HepG2 (cell line): ENCODE data around the gene TDRD1. TPM values are rescaled to one million over a fixed set of nuclear protein-coding genes. Genes with fewer than 3 reads are reported as not detected.

Experiments used
- ATAC-seq: fragments of 200-7000 bp; cut with Tn5 transposase; 3 replicates; pipeline ENCODE4 v1.9.1; 2020; ENCODE audit warnings: mild to moderate bottlenecking, moderate library complexity
- BruUV-seq: library from RNA; stranded (reverse); fragments of 400-500 nt; replicated peaks from 2 replicates; lab custom pipeline; 2021; lab: Mats Ljungman, UMichigan
- CTCF ChIA-PET: fragments of 300-600 bp; formaldehyde crosslinking; extraction: SDS; loops from one replicate; lab custom pipeline; 2021; ENCODE audit warnings: low total read pairs, inconsistent platforms, low intra/inter-chr PET ratio; lab: Yijun Ruan, JAX
- POLR2A ChIA-PET: fragments of 350-600 bp; sonication (Branson Sonifier 250); formaldehyde crosslinking; loops from one replicate; lab custom pipeline; 2020; ENCODE audit warnings: antibody characterized with exemption, inconsistent platforms; lab: Yijun Ruan, JAX
- DNase-seq: peaks from one replicate; pipeline ENCODE4 v3.0.0-alpha.2; 2015; ENCODE audit warnings: low spot score
- FAIRE-seq: peaks from 3 replicates; lab custom pipeline; 2011; peaks lifted over from hg19 to GRCh38; lab: Jason Lieb, UNC
- H2AFZ ChIP-seq: one replicate; pipeline ENCODE4 v1.6.1; 2011; ENCODE audit warnings: low read length, inconsistent platforms
- H3K27ac ChIP-seq: fragments of 300-600 bp; 3 replicates; pipeline ENCODE4 v1.8.0; 2011; ENCODE audit warnings: mixed run types, mild to moderate bottlenecking, mixed read lengths, low read length, inconsistent platforms; ENCODE audit not compliant: insufficient read depth; ENCODE audit errors: extremely low read length
- H3K27me3 ChIP-seq, 2 experiments: fragments of 200-600 bp in 1 of 2; 2 replicates in 1 of 2; 3 replicates in 1 of 2; pipeline versions ENCODE4 v1.6.0 to v1.8.0; 2011; ENCODE audit warnings: low read length in 2 of 2, mild to moderate bottlenecking in 2 of 2, moderate library complexity in 2 of 2, inconsistent platforms in 1 of 2; ENCODE audit not compliant: insufficient read depth in 2 of 2, control insufficient read depth in 1 of 2
- H3K36me3 ChIP-seq, 2 experiments: fragments of 200-600 bp in 1 of 2; replicated peaks in 1 of 2; 2 replicates in 1 of 2; 3 replicates in 1 of 2; pipeline versions ENCODE4 v1.5.1 to v1.8.0; 2011; ENCODE audit warnings: low read length in 2 of 2, inconsistent platforms in 1 of 2; ENCODE audit not compliant: insufficient read depth in 2 of 2, control insufficient read depth in 1 of 2
- H3K4me1 ChIP-seq: 2 replicates; pipeline ENCODE4 v1.5.1; 2012; ENCODE audit warnings: low read length, inconsistent platforms; ENCODE audit not compliant: insufficient read depth
- H3K4me2 ChIP-seq: 2 replicates; pipeline ENCODE4 v1.6.0; 2011; ENCODE audit warnings: low read depth, low read length, inconsistent platforms
- H3K4me3 ChIP-seq, 3 experiments: fragments of 200-600 bp in 1 of 3; sonication (generic), shearing (Covaris generic) in 1 of 3; replicated peaks in 1 of 3; 2 replicates each; pipeline ENCODE4 v1.5.1; 2011 to 2016; ENCODE audit warnings: low read length in 3 of 3, inconsistent platforms in 2 of 3, low read depth in 2 of 3, mild to moderate bottlenecking in 2 of 3, control low read depth in 1 of 3, mixed read lengths in 1 of 3; ENCODE audit not compliant: insufficient read depth in 1 of 3
- H3K79me2 ChIP-seq: one replicate; pipeline ENCODE4 v1.6.1; 2011; ENCODE audit warnings: low read length, inconsistent platforms; ENCODE audit not compliant: insufficient read depth
- H3K9ac ChIP-seq: 2 replicates; pipeline ENCODE4 v1.6.0; 2011; ENCODE audit warnings: mild to moderate bottlenecking, low read depth, low read length, inconsistent platforms; ENCODE audit not compliant: insufficient read depth
- H3K9me3 ChIP-seq: 2 replicates; pipeline ENCODE4 v1.5.1; 2012; ENCODE audit warnings: mild to moderate bottlenecking, low read length
- H4K20me1 ChIP-seq: 2 replicates; pipeline ENCODE4 v1.6.0; 2011; ENCODE audit warnings: inconsistent platforms, mild to moderate bottlenecking, low read length, moderate library complexity; ENCODE audit not compliant: insufficient read depth
- CREM ChIP-seq, 2 experiments: sonication (generic) in 1 of 2; formaldehyde crosslinking in 1 of 2; IDR thresholded peaks; 2 replicates each; pipeline versions ENCODE4 v1.4.0 to v1.6.1; 2016 to 2020; ENCODE audit warnings: antibody characterized with exemption in 1 of 2, mild to moderate bottlenecking in 1 of 2, missing genetic modification reagents in 1 of 2
- GTF3A ChIP-seq: sonication (generic); formaldehyde crosslinking; conservative IDR thresholded peaks from 2 replicates; pipeline ENCODE4 v1.4.0; 2020; ENCODE audit warnings: mild to moderate bottlenecking, missing genetic modification reagents
- JARID2 ChIP-seq: sonication (generic); formaldehyde crosslinking; IDR thresholded peaks from 2 replicates; pipeline ENCODE4 v1.8.1; 2023; ENCODE audit warnings: missing genetic modification reagents, inconsistent platforms; ENCODE audit not compliant: insufficient replicate concordance
- MNT ChIP-seq: fragments of 450-650 bp; IDR thresholded peaks from 2 replicates; pipeline ENCODE4 v1.6.1; 2016
- NFKB2 ChIP-seq: sonication (generic); formaldehyde crosslinking; IDR thresholded peaks from 2 replicates; pipeline ENCODE4 v1.4.0; 2020; ENCODE audit warnings: missing genetic modification reagents, borderline replicate concordance
- SATB2 ChIP-seq: sonication (generic); formaldehyde crosslinking; IDR thresholded peaks from 2 replicates; pipeline ENCODE4 v1.5.0; 2020; ENCODE audit warnings: missing genetic modification reagents
- SP2 ChIP-seq: sonication (generic); formaldehyde crosslinking; IDR thresholded peaks from 2 replicates; pipeline ENCODE4 v1.5.1; 2020; ENCODE audit warnings: mild to moderate bottlenecking, missing genetic modification reagents
- TFDP1 ChIP-seq: IDR thresholded peaks from 2 replicates; pipeline ENCODE4 v1.6.1; 2016; ENCODE audit warnings: missing compliant biosample characterization, missing genetic modification reagents, borderline replicate concordance
- ZNF362 ChIP-seq: sonication (generic); formaldehyde crosslinking; IDR thresholded peaks from 2 replicates; pipeline ENCODE4 v1.4.0; 2020; ENCODE audit warnings: missing genetic modification reagents, mild to moderate bottlenecking, borderline replicate concordance
- WGBS: methylation state at CpG from one replicate; pipeline ENCODE4 v1.1.6; 2017; ENCODE audit warnings: low lambda C conversion rate; 5-methylcytosine and 5-hydroxymethylcytosine counted together
- in situ Hi-C: cut with HindIII; loops from 2 replicates; pipeline ENCODE4 v1.10.0; 2017; ENCODE audit warnings: low pct_unique_long_range_greater_than_20kb; ENCODE audit not compliant: extremely low pct_ligation_motif_present
- intact Hi-C: fragments of 100-400 bp; cut with micrococcal nuclease; formaldehyde crosslinking; loops from one replicate; pipeline ENCODE4 v1.10.0; 2022; ENCODE audit not compliant: unreplicated experiment
- polyA plus RNA-seq, 8 experiments: library from polyadenylated mRNA; depleted of rRNA in 3 of 8; stranded (reverse) in 7 of 8; unstranded in 1 of 8; fragments of >200 nt; fragmentation: Illumina TruSeq in 4 of 8; extraction: Trizol in 4 of 8; gene quantifications; 2 replicates each; pipeline versions ENCODE4 v1.2.1 to v1.2.3, GENCODE V29; 2011 to 2016; ENCODE audit warnings: low read depth in 4 of 8, missing spikeins in 1 of 8, mixed read lengths in 1 of 8; ENCODE audit not compliant: insufficient read depth in 1 of 8
- total RNA-seq, 5 experiments: library from RNA; depleted of rRNA; stranded (reverse); fragments of >200 nt; fragmentation: Illumina TruSeq; extraction: Trizol; gene quantifications; 2 replicates each; pipeline ENCODE4 v1.2.3, GENCODE V29; 2016; ENCODE audit warnings: low read depth in 1 of 5
- TF ChIP-seq, protein P1 (sequence below): sonication (generic); formaldehyde crosslinking; IDR thresholded peaks from 2 replicates; pipeline ENCODE4 v1.5.1; 2020; ENCODE audit warnings: mild to moderate bottlenecking, missing genetic modification reagents

TDRD1 gene
- total and polyA plus RNA-seq, 2 of the 13 experiments (the other 11 are each of a cell fraction or from before 2014, with no cell fraction given): not detected

DNA sequence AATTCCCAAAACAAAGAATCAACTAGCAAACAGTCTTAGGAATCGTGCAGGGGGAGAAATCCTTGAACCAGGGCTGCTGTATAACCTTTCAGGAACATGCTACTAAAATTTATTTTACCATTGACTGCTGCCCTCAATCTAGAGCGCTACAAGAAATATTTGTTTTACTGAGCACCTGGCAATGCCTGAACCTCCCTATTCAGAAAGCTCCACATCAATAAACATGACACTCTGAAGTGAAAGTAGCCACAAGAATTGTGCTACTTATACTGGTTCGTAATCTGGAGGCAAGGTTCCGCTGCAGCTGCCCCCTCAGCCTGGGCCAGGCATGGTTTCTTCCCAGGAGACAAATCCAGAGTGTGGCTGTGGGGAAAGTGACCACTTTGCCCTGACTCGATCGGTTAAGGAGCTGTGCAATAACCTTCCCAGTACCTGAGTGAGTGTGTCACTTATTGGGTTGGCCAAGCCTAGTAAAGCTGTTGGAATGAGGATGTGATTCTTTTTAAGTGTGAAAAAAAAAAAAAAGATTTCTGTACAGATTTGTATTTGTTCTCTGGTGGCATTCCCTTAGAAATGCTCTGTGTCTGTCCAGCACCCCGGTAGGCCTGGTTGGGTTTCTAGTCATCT, 67.6 kb downstream of the TDRD1 start:
- Histone ChIP-seq H3K4me1 (no peaks in the 10 kb centered on the region), H3K9ac (no peak overlapping the region), H2AFZ (no peak overlapping the region), H3K27me3 (peaks cover 6 to 39% of the 10 kb centered on the region in 2 experiments; a peak in 4 of 5 replicates), H3K9me3 (no peaks in the 10 kb centered on the region), H3K27ac (no peak overlapping the region), H3K36me3 (no peaks in the 10 kb centered on the region), H3K79me2 (no peaks in the 10 kb centered on the region), H3K4me3 (no peak overlapping the region), H4K20me1 (no peaks in the 10 kb centered on the region), H3K4me2 (no peak overlapping the region)
- no TSS peak for BruUV-seq
- no peak for TF ChIP-seq TFDP1 (CRISPR knock-in tag)
- TF ChIP-seq NFKB2: no peak
- DNase-seq: no peak
- WGBS: 50% methylated on average over 7 of the region's 7 CpGs
- in situ Hi-C loops (no loop called here), intact Hi-C loops (no loop called here)
- ChIA-PET POLR2A (no interaction called here), CTCF (no interaction called here)
- FAIRE-seq: no peak
- ATAC-seq: no peak

- Histone ChIP-seq H3K36me3 (no peaks in the 10 kb centered on the region), H3K4me2 (no peak overlapping the region), H4K20me1 (no peaks in the 10 kb centered on the region), H2AFZ (no peak overlapping the region), H3K9me3 (no peaks in the 10 kb centered on the region), H3K9ac (no peak overlapping the region), H3K27ac (no peak overlapping the region), H3K79me2 (no peaks in the 10 kb centered on the region), H3K27me3 (peaks cover 0 to 18% of the 10 kb centered on the region in 2 experiments; a peak in 1 of 5 replicates), H3K4me3 (no peak overlapping the region), H3K4me1 (no peaks in the 10 kb centered on the region)
- POLR2A ChIA-PET: no interaction called here
- ATAC-seq (no peak), FAIRE-seq (no peak), DNase-seq (no peak)
- in situ Hi-C loops (no loop called here), intact Hi-C loops (no loop called here)
- CTCF ChIA-PET: no interaction called here
- no TSS peak for BruUV-seq
- WGBS: 6% methylated on average over 6 of the region's 6 CpGs
- TF ChIP-seq, protein P1, sequence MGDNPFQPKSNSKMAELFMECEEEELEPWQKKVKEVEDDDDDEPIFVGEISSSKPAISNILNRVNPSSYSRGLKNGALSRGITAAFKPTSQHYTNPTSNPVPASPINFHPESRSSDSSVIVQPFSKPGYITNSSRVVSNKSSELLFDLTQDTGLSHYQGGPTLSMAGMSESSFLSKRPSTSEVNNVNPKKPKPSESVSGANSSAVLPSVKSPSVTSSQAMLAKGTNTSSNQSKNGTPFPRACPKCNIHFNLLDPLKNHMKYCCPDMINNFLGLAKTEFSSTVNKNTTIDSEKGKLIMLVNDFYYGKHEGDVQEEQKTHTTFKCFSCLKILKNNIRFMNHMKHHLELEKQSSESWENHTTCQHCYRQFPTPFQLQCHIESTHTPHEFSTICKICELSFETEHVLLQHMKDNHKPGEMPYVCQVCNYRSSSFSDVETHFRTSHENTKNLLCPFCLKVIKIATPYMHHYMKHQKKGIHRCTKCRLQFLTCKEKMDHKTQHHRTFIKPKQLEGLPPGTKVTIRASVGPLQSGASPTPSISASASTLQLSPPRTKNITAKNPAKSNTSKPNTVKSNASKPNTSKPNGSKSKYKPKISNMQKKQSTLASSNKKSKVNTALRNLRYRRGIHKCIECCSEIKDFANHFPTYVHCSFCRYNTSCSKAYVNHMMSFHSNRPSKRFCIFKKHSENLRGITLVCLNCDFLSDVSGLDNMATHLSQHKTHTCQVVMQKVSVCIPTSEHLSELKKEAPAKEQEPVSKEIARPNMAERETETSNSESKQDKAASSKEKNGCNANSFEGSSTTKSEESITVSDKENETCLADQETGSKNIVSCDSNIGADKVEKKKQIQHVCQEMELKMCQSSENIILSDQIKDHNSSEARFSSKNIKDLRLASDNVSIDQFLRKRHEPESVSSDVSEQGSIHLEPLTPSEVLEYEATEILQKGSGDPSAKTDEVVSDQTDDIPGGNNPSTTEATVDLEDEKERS (CRISPR knock-in tag): no peak
- no peak for TF ChIP-seq MNT
- no peak for TF ChIP-seq SP2 (CRISPR knock-in tag)
- no peak for TF ChIP-seq JARID2 (CRISPR knock-in tag)
- TF ChIP-seq GTF3A (CRISPR knock-in tag): no peak
- TF ChIP-seq ZNF362 (CRISPR knock-in tag): no peak
- TF ChIP-seq SATB2 (CRISPR knock-in tag): no peak
- TF ChIP-seq CREM (IDR thresholded peaks at IDR 0.05): no peak
- TF ChIP-seq CREM (CRISPR knock-in tag; IDR thresholded peaks at IDR 0.05): no peak
These were observed 71.1 kb downstream of the TDRD1 start for GRCh38 chr10:114250236-114250635.
